ENCODE data around the gene CEND1.

Gene CEND1

GRCh38 chr11:777288-778255 lies 12.3 kb downstream of the CEND1 start, which contains the start of gene GATD1:
Gene GATD1 (minus strand): TSS chr11:777487. CDS start chr11:777462, 25 bp downstream.
- peak; percentile 92 to 93 for DNase-seq

- peak in 1 of 2 donors; percentile 11 for DNase-seq
These were observed 13.2 kb downstream of the CEND1 start for GRCh38 chr11:776561-777287.

GRCh38 chr11:776263-776560 lies 13.7 kb downstream of the CEND1 start:
- no peak for DNase-seq

- DNase-seq = no peak
These were observed 14.9 kb downstream of the CEND1 start for GRCh38 chr11:774873-775592.

GRCh38 chr11:773830-774229 lies 16.1 kb downstream of the CEND1 start:
- DNase-seq = no peak

GRCh38 chr11:773425-773824 lies 16.5 kb downstream of the CEND1 start:
- DNase-seq = no peak

- DNase-seq = no peak
These were observed 17.2 kb downstream of the CEND1 start for GRCh38 chr11:772429-773390.

GRCh38 chr11:771617-772204 lies 18.2 kb downstream of the CEND1 start:
- DNase-seq = no peak

- no peak for DNase-seq
These were observed 19.0 kb downstream of the CEND1 start for GRCh38 chr11:770642-771616.

GRCh38 chr11:769887-770641 lies 19.8 kb downstream of the CEND1 start:
- DNase-seq = no peak

GRCh38 chr11:767238-767637 lies 22.7 kb downstream of the CEND1 start:
- no peak for DNase-seq

- DNase-seq = no peak
These were observed 23.0 kb downstream of the CEND1 start for GRCh38 chr11:766936-767210.

GRCh38 chr11:766106-766935 lies 23.6 kb downstream of the CEND1 start:
- DNase-seq = no peak

GRCh38 chr11:765802-766091 lies 24.1 kb downstream of the CEND1 start:
- no peak for DNase-seq

GRCh38 chr11:765025-765801 lies 24.7 kb downstream of the CEND1 start:
- DNase-seq = peak; percentile 75 to 77

- no peak for DNase-seq
These were observed 25.4 kb downstream of the CEND1 start for GRCh38 chr11:764322-765024.

GRCh38 chr11:763549-764321 lies 26.2 kb downstream of the CEND1 start:
- DNase-seq = no peak

Measured in CD4-positive, alpha-beta T cell treated with Interleukin-1 beta for 1 hour (primary cell).